ENCODE data around the gene KCTD16. TPM values are rescaled to one million over a fixed set of nuclear protein-coding genes. Genes with fewer than 3 reads are reported as not detected.

The KCTD16 gene
- total RNA-seq, 1 experiment from 2014 or later: 0.08 TPM

DNA sequence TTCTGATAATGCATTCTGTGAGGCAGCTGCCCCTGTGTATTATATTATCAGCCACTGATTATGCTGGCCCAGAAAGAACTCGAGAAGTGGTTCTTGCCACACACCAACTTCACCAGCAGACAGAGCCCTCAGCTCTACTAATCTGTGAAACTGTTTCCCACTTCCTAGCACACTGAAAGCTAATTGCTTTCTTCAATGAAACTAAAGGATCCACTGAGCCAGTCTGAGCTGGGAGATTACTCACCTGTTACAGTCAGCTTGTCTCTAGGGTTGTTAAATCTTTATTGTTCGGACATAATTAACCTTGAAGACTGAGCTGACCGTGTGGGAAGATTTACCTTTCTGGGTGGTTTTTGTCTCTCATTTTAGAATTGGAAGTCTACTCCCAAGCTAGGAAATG, 263.2 kb downstream of the KCTD16 start:
- no peak for DNase-seq (ENCODE audit: low read depth in 1 of 2, low spot score in 2 of 2)
- Histone ChIP-seq H3K4me1 (replicated peaks) (no peaks in the 10 kb centered on the region), H3K36me3 (no peaks in the 10 kb centered on the region), H3K27me3 (replicated peaks) (no peaks in the 10 kb centered on the region), H3K9me3 (replicated peaks) (no peaks in the 10 kb centered on the region), H3K27ac (no peak overlapping the region), H3K4me3 (no peak overlapping the region)

DNA sequence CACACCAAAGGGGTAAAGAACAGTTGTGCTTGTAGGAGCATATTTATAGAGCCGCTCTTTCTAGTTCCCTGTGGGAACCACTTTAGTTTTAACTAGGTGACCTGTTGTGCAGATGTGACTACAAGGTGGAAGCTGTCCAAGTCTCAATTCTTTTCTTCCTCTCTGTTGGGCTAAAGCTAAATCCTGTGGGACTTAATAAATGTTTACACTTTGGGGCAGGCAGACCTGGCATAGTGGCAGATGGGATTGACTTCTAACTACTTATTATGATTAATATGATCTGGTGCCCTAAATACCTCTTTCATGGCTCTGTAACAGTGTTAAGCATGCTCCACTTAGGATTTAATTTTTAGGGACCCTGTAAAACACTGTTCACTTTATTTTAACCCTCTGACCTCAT, 265.3 kb downstream of the KCTD16 start:
- DNase-seq (ENCODE audit: low read depth in 1 of 2, low spot score in 2 of 2): no peak
- H3K9me3 ChIP-seq (replicated peaks): no peaks in the 10 kb centered on the region
- no peaks in the 10 kb centered on the region for H3K4me1 ChIP-seq (replicated peaks)
- no peaks in the 10 kb centered on the region for H3K27me3 ChIP-seq (replicated peaks)
- H3K4me3 ChIP-seq: no peak overlapping the region
- H3K27ac ChIP-seq: no peak overlapping the region
- H3K36me3 ChIP-seq: no peaks in the 10 kb centered on the region

DNA sequence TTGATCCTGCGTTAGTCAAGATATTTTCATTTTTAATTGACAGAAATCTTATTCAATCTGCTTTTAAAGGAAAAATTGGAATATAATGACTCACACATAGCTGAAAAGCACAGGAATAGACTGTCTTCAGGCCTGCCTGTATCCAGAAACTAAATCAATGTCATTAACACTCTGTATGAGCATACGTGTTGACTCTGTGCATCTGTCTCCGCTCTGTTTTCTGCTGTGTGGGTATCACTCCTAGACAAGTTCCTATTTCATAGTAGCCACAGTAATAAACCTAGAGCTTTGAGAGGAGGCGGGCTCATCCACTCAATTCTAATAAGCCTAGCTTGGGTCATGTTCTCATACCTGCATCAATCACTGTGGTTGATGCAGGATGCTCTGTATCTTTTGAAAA, 267.6 kb downstream of the KCTD16 start:
- Histone ChIP-seq H3K4me1 (replicated peaks) (no peaks in the 10 kb centered on the region), H3K27me3 (replicated peaks) (no peaks in the 10 kb centered on the region), H3K9me3 (replicated peaks) (no peaks in the 10 kb centered on the region), H3K4me3 (no peak overlapping the region), H3K36me3 (no peaks in the 10 kb centered on the region), H3K27ac (no peak overlapping the region)
- DNase-seq (ENCODE audit: low read depth in 1 of 2, low spot score in 2 of 2): no peak

DNA sequence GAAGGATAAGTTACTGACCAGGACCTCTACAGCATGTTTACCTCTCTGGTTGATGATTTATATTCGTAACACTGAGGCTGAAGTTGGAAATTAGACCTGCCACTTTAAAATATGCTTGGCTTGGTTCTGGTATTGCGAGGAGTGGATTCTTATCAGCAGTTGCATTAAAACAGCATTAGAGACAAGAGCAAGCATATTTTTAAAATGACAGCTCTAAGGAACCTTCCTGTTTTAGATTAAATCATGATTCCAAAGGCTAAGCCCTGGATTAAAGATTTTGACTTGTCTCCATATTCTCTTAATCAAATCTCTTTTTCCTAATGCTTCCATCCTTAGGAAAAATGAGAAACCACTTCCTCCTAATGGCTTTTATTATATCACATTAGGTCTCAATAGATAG, 277.8 kb downstream of the KCTD16 start:
- H3K36me3 ChIP-seq: no peaks in the 10 kb centered on the region
- no peaks in the 10 kb centered on the region for H3K9me3 ChIP-seq (replicated peaks)
- no peaks in the 10 kb centered on the region for H3K27me3 ChIP-seq (replicated peaks)
- H3K4me3 ChIP-seq: no peak overlapping the region
- DNase-seq (ENCODE audit: low read depth in 1 of 2, low spot score in 2 of 2): no peak
- H3K27ac ChIP-seq: no peak overlapping the region
- no peaks in the 10 kb centered on the region for H3K4me1 ChIP-seq (replicated peaks)

DNA sequence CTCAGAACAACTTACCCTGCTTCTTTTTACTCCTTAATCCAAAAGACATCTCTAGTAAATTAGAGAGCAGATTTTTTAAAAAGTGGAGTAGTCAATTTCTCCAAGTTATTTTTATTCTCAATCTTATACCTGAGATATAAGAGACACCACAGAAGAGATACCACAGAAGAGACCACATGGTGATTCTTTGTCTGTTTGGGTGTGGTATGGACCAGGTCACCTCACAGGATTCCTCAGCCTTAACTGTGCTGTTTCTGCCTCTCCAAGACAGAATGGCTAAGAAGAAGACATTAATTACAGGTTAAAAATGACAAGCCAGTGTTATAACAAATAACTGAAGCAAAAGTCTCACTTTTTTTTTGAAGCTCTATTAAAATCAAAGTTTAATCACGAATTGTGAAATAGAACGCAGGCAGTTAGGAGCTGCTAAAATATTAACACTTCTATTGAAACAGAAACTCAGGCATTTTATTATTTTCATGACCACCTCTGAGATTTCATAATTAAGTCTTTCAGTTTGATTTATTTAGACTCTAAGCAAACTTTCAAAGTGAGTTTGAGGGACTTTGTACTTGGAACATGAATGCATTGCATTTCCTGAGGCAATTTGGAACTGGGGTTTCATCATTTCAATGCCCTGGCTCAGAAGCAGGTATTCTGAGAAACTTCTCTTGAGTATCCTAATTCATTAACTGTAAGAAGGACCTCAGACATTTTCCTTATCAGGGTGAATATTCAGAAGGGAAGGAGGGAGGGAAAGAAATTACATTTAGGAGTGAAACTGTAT, 280.7 kb downstream of the KCTD16 start:
- no peak overlapping the region for H3K27ac ChIP-seq
- no peaks in the 10 kb centered on the region for H3K9me3 ChIP-seq (replicated peaks)
- DNase-seq (ENCODE audit: low read depth in 1 of 2, low spot score in 2 of 2): no peak
- H3K4me1 ChIP-seq (replicated peaks): no peaks in the 10 kb centered on the region
- H3K27me3 ChIP-seq (replicated peaks): no peaks in the 10 kb centered on the region; the same call in 1 of the 2 replicates
- no peak overlapping the region for H3K4me3 ChIP-seq
- no peaks in the 10 kb centered on the region for H3K36me3 ChIP-seq

DNA sequence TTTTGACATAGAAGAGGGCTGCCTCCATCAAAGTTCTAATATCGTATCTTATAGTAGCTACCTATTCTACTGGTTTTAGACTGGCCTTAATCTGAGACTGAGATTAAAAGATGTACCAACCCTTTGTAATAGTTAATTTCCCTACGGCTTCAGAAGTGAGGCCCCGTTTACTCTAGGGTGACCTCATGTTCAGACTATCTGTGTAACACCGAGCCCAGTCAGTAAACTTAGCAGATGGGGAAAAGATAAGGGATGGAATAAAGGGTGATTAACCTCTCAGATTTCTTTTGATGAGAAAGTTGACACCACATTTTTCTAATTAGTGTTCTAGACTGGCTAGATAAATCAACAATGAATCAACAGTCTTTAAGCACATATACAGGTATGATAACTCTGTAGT, 283.1 kb downstream of the KCTD16 start:
- Histone ChIP-seq H3K27me3 (replicated peaks) (no peaks in the 10 kb centered on the region; the same call in 1 of the 2 replicates), H3K4me3 (no peak overlapping the region), H3K9me3 (replicated peaks) (no peaks in the 10 kb centered on the region), H3K27ac (no peak overlapping the region), H3K4me1 (replicated peaks) (no peaks in the 10 kb centered on the region), H3K36me3 (no peaks in the 10 kb centered on the region)
- no peak for DNase-seq (ENCODE audit: low read depth in 1 of 2, low spot score in 2 of 2)

DNA sequence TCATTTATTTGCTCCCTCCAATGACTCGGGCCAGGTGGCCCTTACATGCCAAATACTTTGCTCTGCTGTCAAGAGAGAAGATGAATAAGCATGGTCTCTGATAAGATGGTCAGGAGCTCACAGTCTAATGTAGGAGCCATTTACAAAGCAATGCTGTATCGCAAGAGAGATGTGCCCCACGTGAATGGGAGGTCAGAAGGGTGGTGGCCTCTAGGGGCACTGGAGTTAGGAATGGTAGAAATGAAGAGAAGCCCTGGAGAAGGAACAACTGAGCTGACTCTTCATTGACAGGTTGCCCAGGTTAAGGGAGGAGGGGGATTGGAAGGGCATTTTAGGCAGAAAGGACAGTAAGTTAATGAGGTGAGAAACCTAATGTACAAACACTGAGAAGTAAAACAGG, 286.5 kb downstream of the KCTD16 start:
- Histone ChIP-seq H3K9me3 (replicated peaks) (no peaks in the 10 kb centered on the region), H3K4me3 (no peak overlapping the region), H3K36me3 (no peaks in the 10 kb centered on the region), H3K27ac (no peak overlapping the region), H3K27me3 (replicated peaks) (peaks cover 3% of the 10 kb centered on the region; the same call in 1 of the 2 replicates), H3K4me1 (replicated peaks) (no peaks in the 10 kb centered on the region)
- DNase-seq (ENCODE audit: low read depth in 1 of 2, low spot score in 2 of 2): no peak

DNA sequence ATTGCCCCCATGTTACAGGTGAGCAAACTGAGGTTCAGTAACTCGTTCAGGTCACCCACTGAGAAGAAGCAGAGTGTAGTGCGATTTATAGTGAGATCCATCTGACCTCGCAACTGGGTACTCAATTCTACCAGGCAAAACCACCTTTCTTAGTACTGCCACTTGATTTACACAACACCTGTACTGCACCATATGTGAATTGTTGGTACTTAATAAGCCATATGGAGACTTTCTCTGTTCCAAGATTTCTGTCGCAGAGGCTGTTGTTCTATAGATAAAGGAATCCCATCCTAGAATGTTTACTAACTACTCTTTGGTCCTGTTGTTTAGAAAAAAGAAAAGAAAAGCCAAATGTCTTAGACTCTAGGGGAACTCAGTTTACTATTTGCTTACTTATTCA, 287.5 kb downstream of the KCTD16 start:
- no peak for DNase-seq (ENCODE audit: low read depth in 1 of 2, low spot score in 2 of 2)
- no peak overlapping the region for H3K4me3 ChIP-seq

DNA sequence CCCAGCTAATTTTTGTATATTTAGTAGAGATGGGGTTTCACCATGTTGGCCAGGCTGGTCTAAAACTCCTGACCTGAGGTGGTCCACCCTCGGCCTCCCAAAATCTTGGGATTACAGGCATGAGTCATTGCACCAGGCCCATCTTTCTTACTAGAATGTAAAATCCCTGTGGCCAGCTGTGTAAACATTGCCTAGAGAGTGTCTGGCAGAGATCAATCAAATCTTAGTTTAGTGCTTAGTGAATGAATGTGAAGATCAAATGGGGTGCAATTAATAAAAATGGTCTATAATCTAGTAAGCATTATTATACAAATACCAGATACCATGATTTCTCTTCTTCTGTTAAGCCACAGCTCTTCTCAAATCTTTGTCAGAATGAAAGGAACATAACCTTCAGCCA, 289.9 kb downstream of the KCTD16 start:
- no peaks in the 10 kb centered on the region for H3K36me3 ChIP-seq
- H3K4me1 ChIP-seq (replicated peaks): no peaks in the 10 kb centered on the region
- H3K27me3 ChIP-seq (replicated peaks): peaks cover 3% of the 10 kb centered on the region; the same call in 1 of the 2 replicates
- no peaks in the 10 kb centered on the region for H3K9me3 ChIP-seq (replicated peaks)
- no peak for DNase-seq (ENCODE audit: low read depth in 1 of 2, low spot score in 2 of 2)
- no peak overlapping the region for H3K27ac ChIP-seq
- no peak overlapping the region for H3K4me3 ChIP-seq

More for the DNA sequence above, 287.5 kb downstream of the KCTD16 start:
- Histone ChIP-seq H3K4me1 (replicated peaks) (no peaks in the 10 kb centered on the region), H3K36me3 (no peaks in the 10 kb centered on the region), H3K27ac (no peak overlapping the region), H3K9me3 (replicated peaks) (no peaks in the 10 kb centered on the region), H3K27me3 (replicated peaks) (peaks cover 3% of the 10 kb centered on the region; the same call in 1 of the 2 replicates)

DNA sequence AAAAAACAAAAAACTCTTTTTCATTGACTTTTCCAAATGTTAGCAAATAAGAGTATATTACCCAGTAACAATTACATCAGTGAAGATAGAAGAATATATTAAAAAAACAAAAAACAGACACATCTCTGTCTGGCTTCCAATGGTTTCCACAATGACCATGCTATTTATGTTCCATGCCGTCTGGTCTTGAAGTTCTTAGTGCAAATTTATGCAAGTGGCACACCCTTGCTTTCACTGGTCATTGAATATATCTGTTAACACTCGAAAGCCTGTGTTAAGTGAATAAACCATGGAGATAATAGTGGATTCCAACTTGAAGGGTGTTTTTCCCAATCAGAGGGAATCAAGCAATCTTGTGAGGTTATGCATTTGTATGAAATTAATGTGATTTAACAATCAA, 291.9 kb downstream of the KCTD16 start:
- no peak overlapping the region for H3K4me3 ChIP-seq
- H3K9me3 ChIP-seq (replicated peaks): no peaks in the 10 kb centered on the region
- no peak for DNase-seq (ENCODE audit: low read depth in 1 of 2, low spot score in 2 of 2)
- H3K4me1 ChIP-seq (replicated peaks): no peaks in the 10 kb centered on the region
- H3K27ac ChIP-seq: no peak overlapping the region
- 0 out of 2 replicates have a peak, but pooled peaks cover 3% of the 10 kb centered on the region for H3K27me3 ChIP-seq (replicated peaks)
- H3K36me3 ChIP-seq: no peaks in the 10 kb centered on the region

DNA sequence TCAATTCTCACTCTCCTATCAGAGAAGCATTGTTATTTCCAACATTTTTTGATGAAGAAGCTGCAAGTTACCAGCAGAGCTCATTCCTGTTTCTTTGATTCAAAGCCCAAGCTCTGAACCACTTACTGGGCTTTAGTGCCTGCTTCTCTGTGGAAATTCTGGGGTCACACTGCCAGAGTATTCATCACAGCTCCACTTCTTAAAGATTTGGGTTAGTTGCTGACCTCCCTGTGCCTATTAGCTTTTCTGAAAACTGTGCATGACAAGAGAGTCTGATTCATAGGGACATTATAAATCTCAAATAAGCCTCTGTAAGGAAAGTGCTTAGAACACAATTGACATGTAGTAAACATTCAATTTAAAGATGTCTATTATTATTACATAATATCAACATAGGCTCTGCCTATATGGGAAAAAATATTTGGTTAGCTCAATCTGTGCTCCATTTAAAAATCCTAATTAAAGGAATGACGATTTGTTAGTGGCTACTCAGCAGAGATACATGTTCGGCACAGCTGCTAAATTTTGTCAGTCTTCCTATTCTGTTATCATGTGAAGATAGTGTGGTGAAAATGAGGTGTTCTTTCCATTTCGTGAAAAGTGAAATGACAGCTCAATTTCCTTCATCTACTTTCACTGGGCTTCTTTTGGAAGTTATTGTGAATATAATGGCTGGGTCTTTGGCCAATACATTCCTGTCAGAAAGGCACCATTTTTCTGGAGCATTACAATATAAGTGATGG, 293.0 kb downstream of the KCTD16 start:
- Histone ChIP-seq H3K9me3 (replicated peaks) (no peaks in the 10 kb centered on the region), H3K27me3 (replicated peaks) (0 out of 2 replicates have a peak, but pooled peaks cover 3% of the 10 kb centered on the region), H3K4me1 (replicated peaks) (no peaks in the 10 kb centered on the region), H3K36me3 (no peaks in the 10 kb centered on the region), H3K4me3 (no peak overlapping the region), H3K27ac (no peak overlapping the region)
- DNase-seq (ENCODE audit: low read depth in 1 of 2, low spot score in 2 of 2): no peak

DNA sequence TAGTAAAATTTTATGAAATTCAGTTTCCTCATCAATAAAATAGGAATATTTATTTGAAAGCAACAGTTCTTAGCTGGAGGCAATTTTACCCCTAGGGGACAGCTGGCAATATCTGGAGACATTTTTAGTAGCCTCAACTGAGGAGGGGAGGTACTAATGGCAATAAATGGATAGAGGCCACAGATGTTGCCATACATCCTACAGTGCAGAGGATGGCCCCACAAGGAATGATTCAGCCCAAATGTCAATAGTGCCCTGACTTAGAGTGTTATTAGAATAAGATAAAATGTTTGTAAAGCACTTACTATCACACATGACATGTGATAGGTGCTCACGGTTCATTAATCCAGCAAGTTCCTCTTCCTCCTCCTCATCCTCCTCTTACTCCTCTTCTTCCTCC, 293.6 kb downstream of the KCTD16 start:
- Histone ChIP-seq H3K9me3 (replicated peaks) (no peaks in the 10 kb centered on the region), H3K4me1 (replicated peaks) (no peaks in the 10 kb centered on the region), H3K27me3 (replicated peaks) (0 out of 2 replicates have a peak, but pooled peaks cover 3% of the 10 kb centered on the region), H3K36me3 (no peaks in the 10 kb centered on the region), H3K27ac (no peak overlapping the region), H3K4me3 (no peak overlapping the region)
- no peak for DNase-seq (ENCODE audit: low read depth in 1 of 2, low spot score in 2 of 2)

DNA sequence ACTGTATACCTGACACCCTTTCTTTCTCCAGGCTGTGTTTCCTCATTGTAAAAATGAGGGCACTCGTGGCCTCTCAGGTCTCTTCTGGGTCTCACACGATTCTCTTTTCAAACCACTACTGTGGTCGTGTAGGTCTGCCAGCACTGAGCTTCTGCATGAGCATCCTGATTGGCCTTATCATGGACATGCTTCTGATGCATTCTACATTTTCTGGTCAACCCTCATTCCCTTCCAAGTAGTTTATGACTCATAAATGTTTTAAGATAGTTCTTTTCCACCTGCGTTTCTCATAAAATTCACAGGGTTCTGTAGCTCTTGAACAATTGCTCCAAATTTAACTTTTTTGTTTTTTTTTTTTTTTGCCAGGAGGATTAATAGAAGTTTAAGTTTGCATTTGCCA, 294.8 kb downstream of the KCTD16 start:
- Histone ChIP-seq H3K27me3 (replicated peaks) (0 out of 2 replicates have a peak, but pooled peaks cover 3% of the 10 kb centered on the region), H3K9me3 (replicated peaks) (no peaks in the 10 kb centered on the region), H3K4me3 (no peak overlapping the region), H3K27ac (no peak overlapping the region), H3K4me1 (replicated peaks) (no peaks in the 10 kb centered on the region), H3K36me3 (no peaks in the 10 kb centered on the region)
- DNase-seq (ENCODE audit: low read depth in 1 of 2, low spot score in 2 of 2): no peak

DNA sequence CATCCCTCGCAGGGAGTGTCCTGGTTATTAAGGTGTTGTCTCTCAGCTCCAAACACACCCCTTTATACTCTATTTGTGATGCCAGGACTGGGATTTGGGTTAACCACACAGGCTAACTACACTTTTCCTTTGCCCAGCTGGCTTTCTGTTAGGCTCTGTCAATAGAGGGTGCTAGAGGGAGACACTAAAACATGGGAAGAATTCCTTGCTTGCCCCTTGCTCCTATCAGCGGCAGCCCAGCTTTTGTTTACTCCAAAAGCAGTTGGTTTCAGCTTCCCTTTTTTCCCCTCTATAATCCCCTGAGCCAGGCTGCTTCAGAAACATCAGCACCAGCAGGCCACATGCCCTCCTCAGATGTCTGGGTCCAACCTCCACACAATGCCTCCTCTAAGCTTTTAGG, 297.1 kb downstream of the KCTD16 start:
- H3K27me3 ChIP-seq (replicated peaks): no peaks in the 10 kb centered on the region
- no peak overlapping the region for H3K4me3 ChIP-seq
- H3K9me3 ChIP-seq (replicated peaks): no peaks in the 10 kb centered on the region
- H3K4me1 ChIP-seq (replicated peaks): no peaks in the 10 kb centered on the region
- peak in 1 of 2 experiments; percentile 33 for DNase-seq (ENCODE audit: low read depth in 1 of 2, low spot score in 2 of 2)
- H3K36me3 ChIP-seq: no peaks in the 10 kb centered on the region
- H3K27ac ChIP-seq: no peak overlapping the region

Data from SJSA1 (cell line).